ENCODE data around the gene SCYGR8.
A peak's percentile ranks its signal among the peaks of the same experiment; 100 is the strongest.

Gene SCYGR8

GRCh38 chr2:227765788-227766372 lies 20.2 kb downstream of the SCYGR8 start:
- DNase-seq, result no peak

GRCh38 chr2:227766373-227766883 lies 20.7 kb downstream of the SCYGR8 start:
- DNase-seq, result peak; percentile 53

GRCh38 chr2:227767830-227768229 lies 22.1 kb downstream of the SCYGR8 start:
- no peak for DNase-seq

- no peak for DNase-seq
Observed at GRCh38 chr2:227772197-227772661, 26.5 kb downstream of the SCYGR8 start.

- no peak for DNase-seq
Observed at GRCh38 chr2:227772932-227773331, 27.2 kb downstream of the SCYGR8 start.

DNA sequence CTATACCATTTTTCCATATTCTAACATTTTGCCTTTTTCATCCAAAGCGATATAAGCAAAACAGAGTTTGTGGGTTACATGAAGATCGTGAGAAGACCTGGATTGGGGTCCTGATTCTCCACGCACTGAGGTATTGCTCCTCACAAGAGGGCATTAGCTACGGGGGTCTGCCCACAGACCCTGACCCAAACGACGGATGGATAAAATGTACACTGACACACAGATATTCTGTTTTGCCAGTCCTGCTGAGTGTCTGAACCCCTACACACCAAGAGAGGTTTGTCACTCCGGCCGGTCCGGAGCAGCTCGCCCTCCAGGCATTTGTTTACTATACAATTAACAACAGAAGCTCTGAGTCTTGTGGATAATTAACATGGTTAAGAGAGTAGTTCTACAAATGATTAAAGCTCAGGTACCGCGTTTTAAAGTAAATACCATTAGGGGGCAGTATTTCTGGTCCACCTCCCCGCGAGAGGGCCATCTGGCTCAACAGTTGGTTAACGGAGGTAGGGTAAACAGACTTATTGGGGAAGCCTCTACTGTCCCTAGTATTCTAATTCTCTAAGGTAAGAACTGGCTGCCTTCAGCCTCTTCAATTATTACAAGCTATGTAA lies 28.4 kb downstream of the SCYGR8 start:
- no peak for DNase-seq

GRCh38 chr2:227774895-227775842 lies 29.5 kb downstream of the SCYGR8 start:
- no peak for DNase-seq

DNA sequence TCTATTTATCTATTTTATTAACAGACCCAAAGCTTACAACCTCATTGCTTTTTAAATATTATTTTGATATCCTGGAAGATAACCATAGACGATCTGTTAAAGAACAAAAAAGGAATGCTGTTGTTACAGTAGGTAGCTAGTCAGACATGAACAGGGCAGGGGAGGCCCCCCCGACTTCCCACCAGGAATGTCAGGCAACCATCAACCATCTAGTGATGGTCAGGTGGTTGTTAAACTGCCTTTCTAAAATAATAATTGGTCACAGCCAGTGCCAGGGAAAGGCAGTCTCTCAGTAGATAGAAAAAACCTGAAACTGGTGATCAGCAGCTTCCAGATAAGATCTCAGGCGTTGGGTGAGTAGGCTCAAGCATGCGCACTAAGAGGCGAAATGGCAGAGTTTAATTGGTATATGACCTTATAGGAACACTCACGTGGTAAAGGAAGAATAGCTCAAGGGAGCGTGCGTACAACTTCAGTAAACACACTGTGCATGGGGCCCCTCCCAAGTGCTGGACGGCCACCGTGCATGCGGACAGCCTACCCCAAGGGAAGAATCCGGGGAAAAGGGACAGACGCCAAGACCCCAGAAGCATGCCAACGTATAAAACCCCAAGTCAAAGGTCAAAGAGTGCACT lies 35.4 kb downstream of the SCYGR8 start:
- DNase-seq, result no peak

- no peak for DNase-seq
Observed at GRCh38 chr2:227781841-227782240, 36.1 kb downstream of the SCYGR8 start.

DNA sequence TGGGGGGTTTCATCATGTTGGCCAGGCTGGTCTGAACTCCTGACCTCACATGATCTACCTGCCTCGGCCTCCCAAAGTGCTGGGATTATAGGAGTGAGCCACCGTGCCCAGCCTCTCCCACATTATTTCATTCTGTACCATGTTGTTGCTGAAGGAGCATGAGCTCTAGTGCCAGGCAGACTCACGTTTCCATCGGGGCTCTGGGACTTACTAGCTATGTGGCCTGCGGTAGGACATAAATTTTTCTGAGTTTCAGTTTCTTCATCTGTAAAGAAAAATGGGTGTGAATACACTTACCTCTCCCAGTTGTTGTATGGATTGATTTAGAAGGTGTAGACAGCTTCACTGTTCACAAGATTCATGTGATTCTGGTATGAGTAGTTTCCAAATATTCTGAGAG lies 37.1 kb downstream of the SCYGR8 start:
- DNase-seq, result no peak

DNA sequence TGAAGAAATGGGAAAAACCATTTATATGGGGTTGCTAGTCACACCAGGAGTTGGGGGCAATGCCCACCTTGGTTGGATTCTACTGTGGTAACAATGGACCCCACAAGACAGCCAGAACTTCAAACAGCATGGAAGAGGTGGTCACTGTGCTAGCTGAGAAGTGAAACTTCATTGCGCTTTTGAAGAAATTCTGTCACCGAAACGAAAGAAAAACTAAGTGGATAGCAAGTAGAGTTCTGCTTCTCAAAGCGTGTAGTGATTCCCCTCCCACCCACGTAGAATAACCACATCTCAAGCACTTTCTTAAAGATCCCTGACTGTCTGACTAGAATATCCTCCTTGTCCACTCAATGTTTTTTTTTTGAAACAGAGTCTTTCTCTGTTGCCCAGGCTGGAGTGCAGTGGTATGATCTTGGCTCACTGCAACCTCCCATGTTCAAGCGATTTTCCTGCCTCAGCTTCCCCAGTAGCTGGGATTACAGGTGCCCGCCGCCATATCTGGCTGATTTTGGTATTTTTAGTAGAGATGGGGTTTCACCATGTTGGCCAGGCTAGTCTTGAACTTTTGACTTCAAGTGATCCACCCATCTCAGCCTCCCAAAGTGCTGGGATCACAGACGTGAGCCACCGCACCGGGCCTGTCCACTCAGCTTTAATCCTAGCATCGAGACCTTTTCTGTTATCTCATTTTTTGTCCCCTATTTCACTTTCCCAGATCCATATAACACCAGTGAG lies 37.9 kb downstream of the SCYGR8 start:
- DNase-seq, result no peak

DNA sequence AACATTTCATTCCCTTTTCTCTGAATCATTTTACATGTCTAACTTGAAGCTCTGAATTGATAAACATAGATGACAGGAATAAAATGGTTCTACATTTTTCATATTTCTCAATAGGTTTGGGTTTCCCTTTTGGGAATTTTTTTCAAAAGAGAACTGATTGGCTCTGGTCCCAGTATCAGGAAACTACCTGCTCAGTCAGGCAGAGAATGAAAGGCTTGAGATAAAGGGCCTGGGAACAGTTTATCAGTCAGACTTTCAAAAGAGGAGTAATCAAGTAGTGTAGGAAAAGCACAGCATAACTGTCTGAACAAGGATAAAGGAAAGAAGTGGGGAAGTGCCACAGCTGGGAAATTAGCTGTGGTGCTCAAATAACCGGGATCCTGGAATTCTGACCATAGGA lies 39.6 kb downstream of the SCYGR8 start:
- DNase-seq, result no peak

DNA sequence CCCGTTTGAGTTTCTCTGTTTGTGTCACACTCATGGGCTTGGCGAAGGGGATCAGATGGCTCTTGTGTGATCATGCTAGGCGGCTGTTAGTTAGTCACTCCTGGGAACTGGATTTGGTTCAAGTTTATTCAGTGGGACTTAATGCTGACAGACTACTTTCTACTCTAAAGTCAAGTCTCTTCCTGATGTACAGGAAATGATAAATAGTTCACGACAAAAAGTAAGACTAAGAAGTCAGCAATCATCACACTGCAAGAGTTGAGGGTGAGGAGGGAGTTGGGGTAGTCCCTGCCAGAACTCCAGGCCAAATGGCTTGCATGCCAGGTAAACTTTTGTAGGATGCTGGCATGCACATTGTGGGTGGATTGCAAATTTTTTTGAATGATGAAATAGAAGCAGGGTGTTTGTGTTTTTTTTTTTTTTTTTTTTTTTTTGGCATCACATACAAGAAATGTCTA lies 42.9 kb downstream of the SCYGR8 start:
- DNase-seq, result no peak

DNA sequence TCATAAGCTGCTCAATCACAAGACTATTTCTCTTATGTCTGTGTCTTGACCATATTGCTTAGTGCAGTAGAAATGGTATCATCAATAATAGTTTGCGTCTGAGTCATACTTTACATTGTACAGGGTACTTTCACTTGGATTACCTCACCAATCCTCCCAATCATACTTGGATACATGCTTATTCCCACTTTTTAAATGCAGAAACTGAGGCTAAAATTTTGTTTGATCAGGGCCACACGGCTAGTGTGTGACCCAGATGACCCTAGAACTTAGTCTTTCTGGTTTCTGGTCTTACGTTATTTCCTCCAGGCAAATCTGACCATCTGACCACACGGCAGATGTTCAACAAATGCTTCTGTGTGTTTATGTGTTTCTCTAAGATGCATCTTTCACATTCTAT lies 44.1 kb downstream of the SCYGR8 start:
- DNase-seq, result no peak

- no peak for DNase-seq
Observed at GRCh38 chr2:227793148-227793712, 47.5 kb downstream of the SCYGR8 start.

Data from GOT3 (cell line).